BLaER1 (cell line): ENCODE results near the gene COX17.
"Not testable (repeated sequence)": the region's sequence is repeated elsewhere in the genome, so short reads cannot be mapped to it uniquely, and the experiment has no call there.

Experiments
- H3K27ac ChIP-seq: shearing (Covaris generic); formaldehyde crosslinking; 2 replicates; pipeline ENCODE4 v1.8.1; 2022
- H3K27me3 ChIP-seq: shearing (Covaris generic); formaldehyde crosslinking; 2 replicates; pipeline ENCODE4 v1.8.1; 2022
- H3K36me3 ChIP-seq: shearing (Covaris generic); formaldehyde crosslinking; 2 replicates; pipeline ENCODE4 v1.8.1; 2022
- H3K4me1 ChIP-seq: shearing (Covaris generic); formaldehyde crosslinking; 2 replicates; pipeline ENCODE4 v1.8.1; 2022
- H3K4me2 ChIP-seq: shearing (Covaris generic); formaldehyde crosslinking; 2 replicates; pipeline ENCODE4 v1.8.1; 2022
- H3K4me3 ChIP-seq: shearing (Covaris generic); formaldehyde crosslinking; 2 replicates; pipeline ENCODE4 v1.8.1; 2022
- H3K9ac ChIP-seq: shearing (Covaris generic); formaldehyde crosslinking; 2 replicates; pipeline ENCODE4 v1.8.1; 2022
- H3K9me3 ChIP-seq: shearing (Covaris generic); formaldehyde crosslinking; 2 replicates; pipeline ENCODE4 v1.8.1; 2022
- H4K20me1 ChIP-seq: shearing (Covaris generic); formaldehyde crosslinking; 2 replicates; pipeline ENCODE4 v1.8.1; 2022
- Cebpa-rat ChIP-seq: shearing (Covaris generic); IDR thresholded peaks from 2 replicates; pipeline ENCODE4 v1.8.1; 2022

The COX17 gene

DNA sequence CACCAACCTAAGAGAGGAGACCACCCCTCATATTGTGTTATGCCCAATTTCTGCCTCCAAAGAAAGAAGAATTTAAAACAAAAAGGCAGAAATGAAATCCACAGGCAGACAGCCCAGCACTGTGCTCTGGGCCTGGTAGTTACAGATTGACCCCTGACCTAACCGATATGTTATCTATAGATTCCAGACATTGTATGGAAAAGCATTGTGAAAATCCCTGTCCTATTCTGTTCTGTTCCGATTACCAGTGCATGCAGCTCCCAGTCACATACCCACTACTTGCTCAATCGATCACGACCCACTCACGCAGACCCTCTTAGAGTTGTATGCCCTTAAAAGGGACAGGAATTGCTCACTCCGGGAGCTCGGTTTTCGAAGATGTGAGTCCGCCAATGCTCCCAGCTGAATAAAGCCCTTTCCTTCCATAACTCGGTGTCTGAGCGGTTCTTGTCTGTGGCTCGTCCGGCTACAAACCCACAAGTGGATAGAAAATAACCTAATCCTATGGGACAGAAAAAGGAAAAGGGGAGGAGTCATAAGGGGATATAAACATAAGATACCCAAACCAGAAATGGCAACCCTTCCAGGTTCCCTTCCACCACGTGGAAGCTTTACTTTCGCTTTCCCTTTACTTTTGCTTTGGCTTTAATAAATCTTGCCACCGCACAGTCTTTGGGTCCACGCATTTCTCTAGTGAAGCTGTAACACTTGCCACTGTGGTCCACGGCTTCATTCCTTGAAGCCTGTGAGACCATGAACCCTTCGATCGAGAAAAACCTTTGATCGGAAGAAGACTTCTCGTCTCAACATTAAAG lies 23.9 kb upstream of the COX17 start:
- Histone ChIP-seq H3K27me3 (no peaks in the 10 kb centered on the region), H3K4me1 (no peaks in the 10 kb centered on the region), H3K36me3 (no peaks in the 10 kb centered on the region), H3K9me3 (peaks cover 21% of the 10 kb centered on the region), H3K27ac (no peak overlapping the region), H3K4me2 (peak overlapping the region; percentile 17; the same call in 1 of the 2 replicates), H3K4me3 (no peak overlapping the region), H3K9ac (no peak overlapping the region), H4K20me1 (no peaks in the 10 kb centered on the region)
- TF ChIP-seq Cebpa-rat: no peak

DNA sequence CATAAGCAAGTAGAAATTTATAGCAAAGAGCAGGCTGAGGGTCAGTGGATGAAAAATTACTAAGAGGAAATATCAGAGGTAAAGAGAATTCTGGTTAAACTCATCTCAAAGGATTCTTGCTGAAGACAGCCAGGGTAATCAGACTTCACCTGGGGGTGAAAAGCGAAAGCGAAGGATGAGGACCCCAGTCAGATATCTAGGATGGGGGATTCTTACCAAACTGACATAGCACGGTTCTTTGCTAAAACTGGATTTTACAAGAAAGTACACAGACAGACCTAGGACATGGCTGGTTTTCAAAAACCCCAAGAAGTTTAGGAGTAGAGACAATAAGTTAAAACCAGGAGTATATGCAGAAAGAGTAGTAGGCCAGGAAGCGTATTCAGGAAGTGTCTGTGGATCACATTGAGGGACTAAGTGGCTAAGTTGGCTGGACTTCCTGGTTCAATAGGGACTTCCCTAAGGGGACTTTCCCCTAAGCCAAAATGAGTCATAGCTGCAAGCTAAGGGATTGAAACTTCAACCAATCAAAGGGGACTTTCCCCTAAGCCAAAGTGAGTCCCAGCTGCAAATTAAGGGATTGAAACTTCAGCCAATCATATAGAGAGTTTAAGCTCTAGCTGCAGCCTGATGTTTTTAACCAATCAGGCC lies 23.2 kb upstream of the COX17 start:
- no peak overlapping the region for H3K4me2 ChIP-seq
- no peaks in the 10 kb centered on the region for H3K4me1 ChIP-seq
- H3K36me3 ChIP-seq: no peaks in the 10 kb centered on the region
- no peak overlapping the region for H3K27ac ChIP-seq
- H3K27me3 ChIP-seq: no peaks in the 10 kb centered on the region
- no peak overlapping the region for H3K4me3 ChIP-seq
- no peaks in the 10 kb centered on the region for H4K20me1 ChIP-seq
- no peak for TF ChIP-seq Cebpa-rat
- H3K9me3 ChIP-seq: peaks cover 21% of the 10 kb centered on the region
- no peak overlapping the region for H3K9ac ChIP-seq

DNA sequence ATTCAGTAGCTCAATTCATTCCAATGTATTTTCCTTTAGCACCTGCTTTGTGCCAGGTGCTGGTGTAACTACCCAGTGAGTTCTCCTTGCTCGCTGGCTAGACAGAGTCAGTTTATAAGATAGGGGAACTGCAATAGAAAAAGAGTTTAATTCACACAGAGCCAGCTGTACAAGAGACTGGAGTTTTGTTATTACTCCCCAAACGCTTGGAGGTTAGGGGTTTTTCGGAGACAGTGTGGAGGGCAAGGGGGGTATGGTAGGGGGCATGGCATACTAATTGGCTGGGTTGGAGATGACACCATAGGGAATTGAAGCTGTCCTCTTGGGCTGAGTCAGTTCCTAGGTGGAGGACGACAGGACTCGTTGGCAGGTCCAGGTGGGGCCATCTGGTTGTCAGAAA lies 20.2 kb upstream of the COX17 start:
- H3K9me3 ChIP-seq: peaks cover 9% of the 10 kb centered on the region
- no peak overlapping the region for H3K9ac ChIP-seq
- H3K27ac ChIP-seq: no peak overlapping the region
- H3K4me2 ChIP-seq: no peak overlapping the region
- H3K27me3 ChIP-seq: no peaks in the 10 kb centered on the region
- H3K4me1 ChIP-seq: no peaks in the 10 kb centered on the region
- no peaks in the 10 kb centered on the region for H4K20me1 ChIP-seq
- no peaks in the 10 kb centered on the region for H3K36me3 ChIP-seq
- no peak overlapping the region for H3K4me3 ChIP-seq
- TF ChIP-seq Cebpa-rat: no peak

DNA sequence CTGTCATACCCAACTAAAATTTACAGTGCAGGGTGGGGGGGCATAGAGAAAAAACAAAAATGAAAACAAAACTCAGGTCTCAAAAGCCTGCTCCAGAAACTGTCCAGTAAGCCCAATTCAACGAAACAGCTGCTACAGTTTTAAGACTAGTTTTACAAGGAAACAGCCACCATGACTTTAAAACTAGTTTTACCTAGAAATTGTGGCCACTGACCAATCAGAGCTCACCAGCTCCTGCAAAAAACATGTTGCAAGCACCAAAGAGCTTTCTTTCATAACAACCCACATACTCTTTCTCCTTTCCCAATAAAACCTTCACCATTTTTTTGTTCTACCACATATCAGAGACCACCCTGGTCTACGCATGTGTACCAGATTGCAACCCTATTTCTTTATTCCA lies 18.3 kb upstream of the COX17 start:
- no peak overlapping the region for H3K4me3 ChIP-seq
- no peak overlapping the region for H3K9ac ChIP-seq
- no peaks in the 10 kb centered on the region for H3K27me3 ChIP-seq
- no peaks in the 10 kb centered on the region for H4K20me1 ChIP-seq
- H3K4me1 ChIP-seq: no peaks in the 10 kb centered on the region
- no peaks in the 10 kb centered on the region for H3K9me3 ChIP-seq
- H3K36me3 ChIP-seq: no peaks in the 10 kb centered on the region
- no peak overlapping the region for H3K4me2 ChIP-seq
- H3K27ac ChIP-seq: no peak overlapping the region
- no peak for TF ChIP-seq Cebpa-rat

DNA sequence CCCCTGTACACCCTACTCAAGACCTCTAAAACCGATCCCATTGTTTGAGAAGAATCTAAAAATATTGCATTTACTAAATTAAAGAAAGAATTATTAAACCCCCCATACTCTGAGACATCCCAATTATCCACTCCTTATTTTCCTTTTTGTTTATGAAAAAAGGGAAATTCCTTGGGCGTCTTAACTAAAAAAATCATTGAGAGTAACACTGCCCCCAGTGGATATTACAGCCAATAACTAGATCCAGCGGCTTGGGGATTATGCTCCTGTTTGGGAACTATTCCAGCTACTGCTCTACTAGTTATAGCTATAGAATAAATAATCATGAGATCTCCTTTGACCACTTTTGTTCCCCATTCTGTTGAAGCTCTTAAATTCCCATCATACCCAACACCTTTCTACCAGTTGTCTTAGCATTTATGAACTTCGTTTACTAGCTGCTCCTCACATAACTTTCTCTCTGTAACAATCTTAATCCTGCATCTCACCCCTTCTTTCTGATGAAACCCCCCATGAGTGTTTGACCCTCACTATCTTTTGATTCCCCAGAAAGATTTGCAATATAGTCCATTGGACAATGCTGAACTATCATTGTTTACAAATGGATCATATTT lies 12.9 kb upstream of the COX17 start:
- H3K4me1 ChIP-seq: no peaks in the 10 kb centered on the region
- peaks cover 14% of the 10 kb centered on the region for H3K9me3 ChIP-seq
- H3K4me3 ChIP-seq: no peak overlapping the region
- H3K27me3 ChIP-seq: no peaks in the 10 kb centered on the region
- TF ChIP-seq Cebpa-rat: no peak
- H3K27ac ChIP-seq: no peak overlapping the region
- no peak overlapping the region for H3K4me2 ChIP-seq
- H3K9ac ChIP-seq: no peak overlapping the region
- H3K36me3 ChIP-seq: no peaks in the 10 kb centered on the region
- no peaks in the 10 kb centered on the region for H4K20me1 ChIP-seq

DNA sequence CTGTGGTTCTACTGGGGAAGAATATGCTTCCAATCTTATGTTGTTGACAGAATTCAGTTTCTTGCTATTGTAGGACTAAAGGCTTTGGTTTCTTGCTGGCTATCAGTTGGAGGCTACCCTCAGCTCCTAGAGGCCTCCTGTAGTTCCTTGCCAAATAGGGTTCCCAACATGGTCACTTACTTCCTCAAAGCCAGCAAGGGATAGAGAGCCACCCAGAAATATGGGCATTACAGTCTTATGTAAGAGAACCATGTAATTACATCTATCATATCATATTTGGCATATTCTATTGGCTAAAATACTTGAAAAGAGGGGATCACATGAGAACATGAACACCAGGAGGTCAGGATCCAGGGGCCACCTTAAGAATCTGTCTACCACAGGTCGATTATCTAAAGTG lies 6.2 kb upstream of the COX17 start:
- H3K9me3 ChIP-seq: peaks cover 14% of the 10 kb centered on the region
- no peaks in the 10 kb centered on the region for H3K4me1 ChIP-seq
- H3K4me2 ChIP-seq: no peak overlapping the region
- no peaks in the 10 kb centered on the region for H3K27me3 ChIP-seq
- no peaks in the 10 kb centered on the region for H3K36me3 ChIP-seq
- H3K27ac ChIP-seq: no peak overlapping the region
- H3K4me3 ChIP-seq: no peak overlapping the region
- no peak overlapping the region for H3K9ac ChIP-seq
- TF ChIP-seq Cebpa-rat: no peak
- H4K20me1 ChIP-seq: no peaks in the 10 kb centered on the region

DNA sequence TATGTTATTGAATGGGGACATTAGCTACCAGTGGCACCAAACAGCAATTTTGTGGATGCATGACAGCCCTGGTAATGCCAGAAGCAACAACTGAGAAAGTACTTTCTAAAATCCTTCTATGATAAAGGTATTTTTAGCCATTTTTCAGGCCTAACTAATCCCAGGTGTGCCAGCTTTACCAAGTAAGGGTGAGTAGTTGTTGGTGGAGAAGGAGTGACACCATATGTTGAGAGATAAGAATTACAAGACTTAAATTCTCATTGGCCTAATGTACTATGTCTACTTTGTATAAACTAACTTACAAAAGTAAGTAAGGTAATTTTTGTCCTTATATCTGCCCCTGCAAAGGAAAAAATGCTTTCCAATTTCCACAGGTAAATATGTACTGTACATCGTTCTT lies 4.1 kb upstream of the COX17 start:
- no peaks in the 10 kb centered on the region for H4K20me1 ChIP-seq
- H3K4me2 ChIP-seq: no peak overlapping the region
- no peak overlapping the region for H3K9ac ChIP-seq
- H3K27ac ChIP-seq: no peak overlapping the region
- TF ChIP-seq Cebpa-rat: no peak
- peaks cover 12% of the 10 kb centered on the region for H3K4me1 ChIP-seq
- H3K9me3 ChIP-seq: peaks cover 6% of the 10 kb centered on the region
- no peaks in the 10 kb centered on the region for H3K36me3 ChIP-seq
- no peaks in the 10 kb centered on the region for H3K27me3 ChIP-seq
- no peak overlapping the region for H3K4me3 ChIP-seq

DNA sequence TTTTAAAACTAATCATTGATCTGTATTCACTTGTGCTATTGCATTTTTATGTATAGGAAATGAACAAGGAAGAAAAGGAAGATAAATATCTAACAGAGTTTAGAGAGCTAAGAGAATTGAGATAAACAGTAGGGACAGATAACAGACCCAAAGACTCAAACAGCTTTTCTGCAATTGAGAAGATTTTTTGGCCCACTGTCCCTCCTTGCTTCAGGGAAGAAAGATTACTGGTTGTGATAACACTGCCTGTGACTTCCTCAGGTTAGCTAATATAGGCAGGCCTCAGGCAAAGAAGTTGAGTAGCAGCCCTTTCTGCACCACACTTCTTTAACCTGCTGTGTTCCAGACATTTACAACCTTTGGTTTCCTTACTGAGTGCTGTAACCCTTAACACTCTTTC lies 2.7 kb upstream of the COX17 start:
- TF ChIP-seq Cebpa-rat: no peak
- Histone ChIP-seq H3K4me3 (no peak overlapping the region), H3K4me1 (peaks cover 20% of the 10 kb centered on the region), H3K9ac (no peak overlapping the region), H3K27ac (no peak overlapping the region), H4K20me1 (no peaks in the 10 kb centered on the region; the same call in 1 of the 2 replicates), H3K9me3 (no peaks in the 10 kb centered on the region), H3K36me3 (peaks cover 3% of the 10 kb centered on the region), H3K4me2 (no peak overlapping the region), H3K27me3 (no peaks in the 10 kb centered on the region)

DNA sequence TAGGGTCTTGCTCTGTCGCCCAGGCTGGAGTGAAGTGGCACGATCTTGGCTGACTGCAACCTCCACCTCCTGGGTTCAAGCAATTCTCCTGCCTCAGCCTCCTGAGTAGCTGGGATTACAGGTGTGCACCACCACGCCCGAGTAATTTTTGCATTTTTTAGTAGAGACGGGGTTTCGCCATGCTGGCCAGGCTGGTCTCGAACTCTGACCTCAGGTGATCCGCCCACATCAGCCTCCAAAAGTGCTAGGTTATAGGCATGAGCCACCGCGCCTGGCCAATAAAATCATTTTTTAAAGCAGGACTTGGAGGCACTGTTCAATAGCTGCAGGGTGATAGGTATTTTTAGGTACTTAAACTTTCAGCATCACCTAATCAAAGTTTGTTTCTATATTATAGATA lies 1.0 kb upstream of the COX17 start:
- Histone ChIP-seq H3K36me3 (peaks cover 20% of the 10 kb centered on the region), H3K4me3 (peak overlapping the region; percentile 80), H3K4me1 (peaks cover 20% of the 10 kb centered on the region), H3K4me2 (peak overlapping the region; percentile 88)
- H3K27me3 ChIP-seq, H4K20me1 ChIP-seq, H3K9me3 ChIP-seq, H3K9ac ChIP-seq, H3K27ac ChIP-seq: not testable (repeated sequence)

DNA sequence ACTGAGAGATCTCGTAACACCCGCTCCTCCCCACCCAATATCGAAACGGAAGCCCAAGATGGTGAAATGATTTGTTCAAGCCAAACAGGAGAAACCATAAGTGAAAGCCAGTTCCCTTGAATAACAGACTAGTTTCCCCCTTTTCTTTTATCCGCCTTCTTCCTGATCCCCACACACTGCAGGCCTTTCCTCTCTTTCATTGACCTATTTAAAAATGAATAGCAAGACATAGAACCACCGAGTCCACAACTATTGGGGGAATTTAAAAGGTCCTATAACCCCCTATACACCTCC lies 382 bp upstream of the COX17 start:
- Histone ChIP-seq H4K20me1 (no peaks in the 10 kb centered on the region; the same call in 1 of the 2 replicates), H3K36me3 (peaks cover 26% of the 10 kb centered on the region), H3K27ac (peak overlapping the region; percentile 81), H3K9ac (peak overlapping the region; percentile 83), H3K4me2 (peak overlapping the region; percentile 88), H3K9me3 (no peaks in the 10 kb centered on the region), H3K27me3 (no peaks in the 10 kb centered on the region), H3K4me3 (peak overlapping the region; percentile 80), H3K4me1 (peaks cover 20% of the 10 kb centered on the region)
- no peak for TF ChIP-seq Cebpa-rat
